HL-60 (cell line): Measurements from ENCODE around the gene ZNF862.

Experiments
- DNase-seq, 2 experiments: peaks; one replicate each; pipeline ENCODE4 v3.0.0-alpha.2; 2010 to 2020; ENCODE audit warnings: low read depth in 1 of 2, low spot score in 1 of 2
- H3K27ac ChIP-seq: fragments of 250-450 bp; sonication (Bioruptor Pico); replicated peaks from 2 replicates; pipeline ENCODE4 v1.5.1; 2020; ENCODE audit warnings: mild to moderate bottlenecking, moderate library complexity
- H3K27me3 ChIP-seq: fragments of 250-450 bp; sonication (Bioruptor Pico); 2 replicates; pipeline ENCODE4 v1.5.1; 2021; ENCODE audit warnings: mild to moderate bottlenecking, moderate library complexity; ENCODE audit not compliant: insufficient read depth, poor library complexity, severe bottlenecking
- H3K4me3 ChIP-seq: replicated peaks from 2 replicates; pipeline ENCODE4 v1.5.1; 2011; ENCODE audit warnings: mild to moderate bottlenecking, control low read depth, low read length; ENCODE audit not compliant: insufficient read depth
- CTCF ChIP-seq: IDR thresholded peaks from one replicate; pipeline ENCODE4 v1.5.1; 2011; ENCODE audit warnings: low read length, control low read depth, inconsistent platforms; ENCODE audit not compliant: insufficient read depth
- GABPA ChIP-seq: IDR thresholded peaks from 2 replicates; pipeline ENCODE4 v1.6.1; 2012; ENCODE audit warnings: low read depth
- POLR2AphosphoS5 ChIP-seq: IDR thresholded peaks from 2 replicates; pipeline ENCODE4 v1.6.1; 2012; ENCODE audit warnings: low read depth
- REST ChIP-seq: IDR thresholded peaks from 2 replicates; pipeline ENCODE4 v1.6.1; 2012; ENCODE audit warnings: low read depth; ENCODE audit not compliant: insufficient replicate concordance
- SPI1 ChIP-seq: IDR thresholded peaks from 2 replicates; pipeline ENCODE4 v1.6.1; 2012; ENCODE audit warnings: low read depth, mild to moderate bottlenecking, borderline replicate concordance

Gene ZNF862

GRCh38 chr7:149803551-149804074 is 34.6 kb upstream of the ZNF862 start:
- no peak for DNase-seq
- Histone ChIP-seq H3K27me3 (no peaks in the 10 kb centered on the region), H3K4me3 (no peak overlapping the region), H3K27ac (no peak overlapping the region)
- TF ChIP-seq REST (no peak), CTCF (no peak), POLR2AphosphoS5 (no peak), GABPA (no peak)

GRCh38 chr7:149804106-149804505 is 34.1 kb upstream of the ZNF862 start:
- Histone ChIP-seq H3K27me3 (no peaks in the 10 kb centered on the region), H3K4me3 (no peak overlapping the region), H3K27ac (no peak overlapping the region)
- TF ChIP-seq SPI1: no peak
- TF ChIP-seq REST: no peak
- no peak for DNase-seq

GRCh38 chr7:149806726-149807125 is 31.4 kb upstream of the ZNF862 start:
- H3K27me3 ChIP-seq: no peaks in the 10 kb centered on the region

More at GRCh38 chr7:149806726-149807125, 31.4 kb upstream of the ZNF862 start:
- Histone ChIP-seq H3K27ac (no peak overlapping the region), H3K4me3 (no peak overlapping the region)
- DNase-seq: no peak
- TF ChIP-seq REST: no peak
- no peak for TF ChIP-seq POLR2AphosphoS5
- TF ChIP-seq CTCF: no peak
- TF ChIP-seq GABPA: no peak
